GM19193 (cell line): ENCODE results near the gene PPP1R12B.

Experiments
- POLR2A ChIP-seq: IDR thresholded peaks from 4 replicates; pipeline ENCODE4 v1.6.1; 2011; ENCODE audit not compliant: insufficient read depth, insufficient read length; ENCODE audit errors: extremely low read depth

The PPP1R12B gene

GRCh38 chr1:202374099-202374498, 25.6 kb downstream of the PPP1R12B start:
- TF ChIP-seq POLR2A: no peak

- no peak for TF ChIP-seq POLR2A
Measured at GRCh38 chr1:202376247-202376646, 27.7 kb downstream of the PPP1R12B start.

DNA sequence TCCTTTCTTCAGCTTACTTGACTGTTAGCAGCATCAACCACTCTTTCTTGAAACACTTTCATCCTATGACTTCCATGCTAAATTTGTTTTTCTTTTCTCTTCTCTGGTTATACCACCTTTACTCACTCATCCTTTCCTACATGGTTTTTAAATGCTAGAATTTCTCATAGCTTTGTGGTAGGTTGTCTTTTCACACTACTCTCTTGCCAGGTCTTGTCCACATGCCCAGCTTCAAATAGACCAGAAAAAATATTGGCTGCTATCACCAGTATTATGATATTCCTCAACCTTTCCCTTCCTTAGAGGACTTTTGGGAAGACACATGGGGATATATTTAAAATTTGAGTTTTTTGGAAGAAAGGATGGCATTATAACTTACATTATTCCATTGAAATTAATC, 48.8 kb downstream of the PPP1R12B start:
- no peak for TF ChIP-seq POLR2A

DNA sequence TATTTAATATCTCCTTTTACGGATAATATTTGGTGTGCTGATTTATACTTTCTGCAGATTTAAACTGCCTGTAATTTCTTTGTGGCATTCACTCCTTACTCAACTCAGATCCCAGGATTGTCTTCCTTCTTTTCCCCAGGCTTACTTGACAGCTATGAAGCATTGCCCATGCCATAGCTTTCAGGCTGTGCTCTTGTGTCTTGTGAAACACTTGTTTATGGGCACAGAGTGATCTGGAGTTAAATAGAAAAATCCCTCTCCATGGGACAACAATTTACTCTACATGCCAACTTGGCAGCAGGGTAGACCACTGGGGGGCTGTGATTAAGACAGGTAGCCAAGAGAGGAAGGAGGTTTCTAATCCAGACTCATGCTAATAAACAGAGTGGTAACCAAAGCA, 57.4 kb downstream of the PPP1R12B start:
- no peak for TF ChIP-seq POLR2A

- TF ChIP-seq POLR2A: no peak
Measured at GRCh38 chr1:202411422-202411821, 62.9 kb downstream of the PPP1R12B start.

DNA sequence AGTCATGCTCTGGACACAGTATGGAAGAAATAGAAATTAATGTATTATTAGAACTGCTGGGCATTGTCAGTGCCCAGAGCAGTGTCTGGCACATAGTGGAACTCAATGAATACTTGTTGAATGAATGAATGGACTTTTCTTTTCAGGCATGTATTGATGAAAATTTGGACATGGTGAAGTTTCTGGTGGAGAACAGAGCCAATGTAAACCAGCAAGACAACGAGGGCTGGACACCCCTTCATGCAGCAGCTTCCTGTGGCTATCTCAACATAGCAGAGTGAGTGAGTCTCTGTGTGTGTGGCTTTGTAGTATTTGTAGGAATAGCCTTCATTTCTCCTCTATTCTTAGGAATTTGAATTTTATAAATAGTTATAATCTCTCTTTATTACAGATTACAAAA, 68.1 kb downstream of the PPP1R12B start:
- no peak for TF ChIP-seq POLR2A

- TF ChIP-seq POLR2A: no peak
Measured at GRCh38 chr1:202433155-202434043, 84.9 kb downstream of the PPP1R12B start.

GRCh38 chr1:202434059-202434458, 85.6 kb downstream of the PPP1R12B start:
- no peak for TF ChIP-seq POLR2A

- no peak for TF ChIP-seq POLR2A
Measured at GRCh38 chr1:202438393-202439174, 90.1 kb downstream of the PPP1R12B start.

DNA sequence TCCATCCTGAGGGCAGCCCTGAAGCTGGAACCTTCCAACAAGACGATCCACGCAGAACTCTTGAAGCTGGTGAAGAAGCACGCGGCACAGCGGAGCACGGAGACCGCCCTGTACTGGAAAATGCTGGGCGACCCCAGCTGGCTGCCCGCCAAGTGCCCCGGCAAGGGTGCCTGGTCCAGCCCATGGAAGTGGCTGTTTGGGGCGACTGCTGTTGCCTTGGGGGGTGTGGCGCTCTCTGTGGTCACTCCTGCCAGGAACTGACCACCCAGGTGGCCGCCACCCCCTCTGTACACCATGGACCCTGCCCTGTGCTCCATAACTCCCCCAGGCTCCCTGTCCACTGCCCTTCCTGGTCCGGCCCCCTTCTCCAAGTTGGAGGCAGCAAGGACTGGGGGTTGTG, 90.8 kb downstream of the PPP1R12B start:
- TF ChIP-seq POLR2A: no peak

DNA sequence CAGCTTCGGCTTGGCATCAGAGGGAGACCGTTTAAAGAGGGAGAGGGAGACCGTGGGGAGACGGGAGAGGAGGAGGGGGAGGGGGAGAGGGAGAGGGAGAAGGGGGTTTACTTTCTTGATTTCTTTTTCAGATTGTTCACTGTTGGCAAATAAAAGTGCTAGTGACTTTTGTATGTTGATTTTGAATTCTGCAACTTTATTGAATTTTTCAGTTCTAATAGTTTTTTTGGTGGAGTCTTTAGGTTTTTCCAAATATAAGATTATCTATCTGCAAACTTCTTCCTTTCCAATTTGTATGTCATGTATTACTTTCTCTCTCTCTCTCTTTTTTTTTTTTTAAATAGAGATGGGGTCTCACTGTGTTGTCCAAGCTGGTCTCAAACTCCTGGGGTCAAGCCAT, 104.0 kb downstream of the PPP1R12B start:
- TF ChIP-seq POLR2A: no peak

GRCh38 chr1:202462342-202463076, 114.0 kb downstream of the PPP1R12B start:
- no peak for TF ChIP-seq POLR2A

DNA sequence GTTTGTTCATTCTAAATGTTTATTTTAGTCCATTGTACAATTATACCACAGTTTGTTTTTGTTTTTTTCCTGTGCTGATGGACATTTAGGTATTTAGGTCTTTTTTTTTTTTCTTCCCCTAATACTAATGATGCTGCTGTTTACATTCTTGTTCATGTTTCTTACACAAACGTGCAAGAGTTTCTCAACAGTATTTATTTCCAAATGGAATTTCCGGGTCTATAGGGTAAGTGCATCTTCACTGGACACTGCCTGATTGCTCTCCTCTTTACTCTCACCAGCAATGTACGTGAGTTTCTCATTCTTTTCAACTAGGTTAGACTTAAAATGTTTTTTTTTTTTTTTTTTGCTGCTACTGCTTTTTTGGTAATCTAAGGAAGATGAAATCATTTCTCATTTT, 122.7 kb downstream of the PPP1R12B start:
- TF ChIP-seq POLR2A: no peak

DNA sequence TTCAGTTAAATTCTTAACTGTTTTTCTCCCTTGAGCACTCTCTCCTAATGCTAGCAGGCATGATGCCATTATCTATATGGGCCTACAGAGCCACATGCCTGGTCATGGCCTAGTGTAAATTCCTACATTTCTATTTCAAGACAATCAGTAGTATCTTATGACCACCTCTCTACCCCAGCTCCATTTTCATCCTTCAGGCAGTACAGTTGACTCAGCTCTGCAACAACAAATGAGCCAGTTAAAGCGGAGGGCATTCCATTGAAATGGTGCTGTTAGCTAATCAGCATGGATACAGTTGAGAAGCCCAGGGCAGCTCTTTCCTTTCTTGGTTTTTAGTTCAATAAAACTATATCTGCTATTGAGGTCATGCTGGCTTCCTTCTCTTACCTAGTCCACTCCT, 150.0 kb downstream of the PPP1R12B start:
- TF ChIP-seq POLR2A: no peak

GRCh38 chr1:202501281-202501680, 152.8 kb downstream of the PPP1R12B start:
- TF ChIP-seq POLR2A: no peak

DNA sequence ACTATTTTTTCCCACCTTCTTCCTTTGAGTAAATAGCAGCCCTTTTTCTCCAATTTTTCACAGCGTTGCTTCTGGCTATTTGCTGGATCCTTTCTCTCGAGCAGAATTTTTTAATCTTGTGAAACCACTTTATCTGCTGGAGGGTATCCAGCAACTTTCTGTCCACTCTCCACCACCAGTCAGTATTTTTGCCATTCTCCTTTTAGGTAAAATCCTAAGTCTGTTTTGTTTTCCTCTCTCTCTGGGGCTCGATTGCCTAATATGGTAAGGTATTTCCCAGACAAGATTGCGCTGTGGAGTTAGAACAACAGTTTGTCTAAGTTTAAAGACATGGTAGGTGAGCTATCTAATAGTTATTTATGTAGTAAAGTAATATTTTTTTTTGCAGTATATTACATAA, 156.9 kb downstream of the PPP1R12B start:
- TF ChIP-seq POLR2A: no peak

DNA sequence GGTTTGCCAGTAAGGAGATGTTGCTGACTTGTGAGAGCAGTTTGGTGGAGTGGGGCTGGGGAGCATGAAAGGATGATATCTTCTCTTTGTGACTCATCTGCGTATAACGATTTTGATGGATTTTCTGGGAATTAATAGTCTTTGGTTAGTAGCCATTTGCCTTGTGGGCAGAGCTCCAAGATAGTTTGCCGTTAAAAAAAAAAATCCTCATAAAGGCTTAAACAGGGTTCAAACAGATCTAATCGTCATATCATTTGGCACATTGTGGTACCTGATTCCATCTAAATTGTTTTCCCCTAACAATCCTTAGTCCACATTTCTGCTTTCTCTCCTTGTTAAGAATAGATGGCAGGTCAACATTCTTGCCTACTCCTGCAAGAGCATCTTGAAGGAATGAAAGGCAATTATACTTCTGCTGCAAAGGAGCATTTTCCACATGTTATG, 168.0 kb downstream of the PPP1R12B start:
- no peak for TF ChIP-seq POLR2A
